Esophagus squamous epithelium (tissue), 4 donors: ENCODE data around the gene TTC16.

ENCODE experiments used
- CTCF ChIP-seq, 6 experiments: fragments of 450-650 bp in 4 of 6; fragments of 200-600 bp in 2 of 6; sonication (generic) in 2 of 6; IDR thresholded peaks; one replicate each; pipeline ENCODE4 v1.5.1; 2016 to 2019; ENCODE audit warnings: antibody characterized with exemption in 6 of 6, mild to moderate bottlenecking in 4 of 6, moderate library complexity in 4 of 6
- POLR2A ChIP-seq, 4 donors: fragments of 450-650 bp; IDR thresholded peaks; one replicate each; pipeline ENCODE4 v1.6.1; 2017; ENCODE audit warnings: antibody characterized with exemption in 4 of 4, mild to moderate bottlenecking in 4 of 4, moderate library complexity in 3 of 4

- TF ChIP-seq CTCF (IDR thresholded peaks at IDR 0.05) (no peak), POLR2A (IDR thresholded peaks at IDR 0.05) (no peak)
Measured at GRCh38 chr9:127705577-127706379, 10.1 kb upstream of the TTC16 start.
